Measurements from ENCODE around the gene STXBP1. TPM values are rescaled to one million over a fixed set of nuclear protein-coding genes. Genes with fewer than 3 reads are reported as not detected.

STXBP1 gene
- total RNA-seq, 1 experiment from 2014 or later = 40.6 TPM

DNA sequence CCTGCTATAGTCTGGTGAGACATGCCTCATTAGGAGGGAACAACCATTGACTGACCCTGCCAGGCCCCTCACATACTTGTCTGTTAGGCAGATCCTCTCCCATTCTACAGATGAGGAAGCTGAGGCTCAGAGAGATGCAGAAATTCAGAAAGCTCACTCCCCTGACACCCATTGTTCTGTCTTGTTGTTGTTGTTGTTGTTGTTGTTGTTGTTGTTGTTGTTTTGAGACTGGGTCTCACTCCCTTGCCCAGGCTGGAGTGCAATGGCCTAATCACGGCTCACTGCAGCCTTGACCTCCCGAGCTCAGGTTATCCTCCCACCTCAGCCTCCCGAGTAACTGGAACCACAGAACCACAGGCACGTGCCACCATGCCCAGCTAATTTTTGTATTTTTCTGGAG lies 81.6 kb downstream of the STXBP1 start:
- no peak for DNase-seq (ENCODE audit: low read depth, low spot score)
- H3K27ac ChIP-seq (ENCODE audit: low read depth, low read length) = no peak overlapping the region
- H3K4me2 ChIP-seq (ENCODE audit: low read length) = no peak overlapping the region
- H3K36me3 ChIP-seq (ENCODE audit: control insufficient read depth in 1 of 2, insufficient read depth in 2 of 2, low read length in 2 of 2) = 0 out of 4 replicates have a peak, but pooled peaks cover 0 to 4% of the 10 kb centered on the region in 2 experiments
- H3K9ac ChIP-seq (ENCODE audit: low read length) = no peak overlapping the region
- H3K9me3 ChIP-seq (ENCODE audit: control insufficient read depth in 1 of 2, insufficient read depth in 1 of 2, low read depth in 1 of 2, low read length in 2 of 2) = no peaks in the 10 kb centered on the region
- ATAC-seq = no peak
- intact Hi-C loops (cut with micrococcal nuclease) = no loop called here
- peaks cover 3 to 6% of the 10 kb centered on the region in 2 experiments; a peak in 2 of 4 replicates for H3K4me1 ChIP-seq (ENCODE audit: control insufficient read depth in 1 of 2, insufficient read depth in 2 of 2, low read length in 2 of 2)
- no peaks in the 10 kb centered on the region for H3K9me2 ChIP-seq (ENCODE audit: insufficient read depth)
- no peak for TF ChIP-seq ZNF274 (IDR thresholded peaks at IDR 0.05; ENCODE audit: low read depth, low read length)
- no peak for TF ChIP-seq ELF1 (IDR thresholded peaks at IDR 0.05; ENCODE audit: borderline replicate concordance, low read depth)
- no peak for TF ChIP-seq SP1 (IDR thresholded peaks at IDR 0.05; ENCODE audit: low read depth)
- H3K27me3 ChIP-seq (ENCODE audit: insufficient read depth, low read length) = no peaks in the 10 kb centered on the region
- BruUV-seq (replicated peaks) = no TSS peak
- POLR2A ChIA-PET = no interaction called here
- CTCF ChIA-PET = no interaction called here
- no peak overlapping the region for H2AFZ ChIP-seq (ENCODE audit: low read depth, low read length, poor library complexity, severe bottlenecking)
- RAD21 ChIA-PET (ENCODE audit: low non-redundant PET in 1 of 2, low total read pairs in 2 of 2, uncharacterized antibody in 2 of 2, unreplicated experiment in 2 of 2) = no interaction called here
- no peaks in the 10 kb centered on the region for H3K79me2 ChIP-seq (ENCODE audit: insufficient read depth, low read length)
- H3K4me3 ChIP-seq (replicated peaks in 1 of 2; ENCODE audit: low read depth in 1 of 2, low read length in 2 of 2) = no peak overlapping the region
- H4K20me1 ChIP-seq (ENCODE audit: insufficient read depth) = no peaks in the 10 kb centered on the region

DNA sequence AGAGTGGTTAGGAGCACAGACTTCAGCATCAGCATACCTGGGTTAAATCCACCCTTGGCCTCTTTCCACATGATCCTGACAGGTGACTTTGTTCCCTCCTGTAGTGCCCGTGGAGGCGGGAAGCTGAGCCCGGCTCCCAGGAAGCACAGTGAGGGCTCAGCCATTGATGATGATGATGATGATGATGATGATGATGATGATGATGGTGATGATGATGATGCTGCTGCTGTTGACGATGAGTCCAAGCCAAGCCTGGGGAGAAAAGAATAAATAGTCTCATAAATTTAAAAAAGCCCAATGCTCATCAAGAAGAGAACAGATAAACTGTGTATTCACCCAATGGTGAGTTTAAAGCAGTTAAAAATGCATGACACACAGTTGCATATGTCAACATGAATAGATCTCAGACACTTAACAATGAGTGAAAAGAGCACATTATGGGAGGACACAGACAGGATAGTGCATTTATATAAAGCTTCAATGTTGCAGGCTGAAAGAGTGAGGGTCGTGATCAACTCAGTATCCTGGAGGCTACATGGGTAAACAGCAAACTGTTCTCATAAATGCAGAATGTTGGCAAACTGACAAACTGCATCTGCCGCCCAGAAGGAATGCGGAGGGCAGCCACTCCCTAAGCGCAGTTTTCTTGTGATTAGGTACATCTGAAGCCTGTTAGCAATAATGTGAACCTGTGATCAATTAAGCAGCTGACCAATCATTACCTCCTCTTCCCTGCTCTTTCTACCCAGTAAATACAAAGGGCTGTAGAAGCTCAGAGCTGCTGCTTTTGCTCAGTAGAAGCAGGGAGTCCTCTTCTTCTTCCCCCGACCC lies 83.0 kb downstream of the STXBP1 start:
- Histone ChIP-seq H4K20me1 (ENCODE audit: insufficient read depth) (no peaks in the 10 kb centered on the region), H2AFZ (ENCODE audit: low read depth, low read length, poor library complexity, severe bottlenecking) (no peak overlapping the region), H3K27ac (ENCODE audit: low read depth, low read length) (no peak overlapping the region), H3K36me3 (ENCODE audit: control insufficient read depth in 1 of 2, insufficient read depth in 2 of 2, low read length in 2 of 2) (0 out of 4 replicates have a peak, but pooled peaks cover 0 to 4% of the 10 kb centered on the region in 2 experiments), H3K4me2 (ENCODE audit: low read length) (no peak overlapping the region), H3K4me1 (ENCODE audit: control insufficient read depth in 1 of 2, insufficient read depth in 2 of 2, low read length in 2 of 2) (peaks cover 9 to 19% of the 10 kb centered on the region in 2 experiments), H3K27me3 (ENCODE audit: insufficient read depth, low read length) (no peaks in the 10 kb centered on the region), H3K4me3 (replicated peaks in 1 of 2; ENCODE audit: low read depth in 1 of 2, low read length in 2 of 2) (no peak overlapping the region), H3K9me3 (ENCODE audit: control insufficient read depth in 1 of 2, insufficient read depth in 1 of 2, low read depth in 1 of 2, low read length in 2 of 2) (no peaks in the 10 kb centered on the region), H3K9ac (ENCODE audit: low read length) (no peak overlapping the region), H3K9me2 (ENCODE audit: insufficient read depth) (no peaks in the 10 kb centered on the region), H3K79me2 (ENCODE audit: insufficient read depth, low read length) (no peaks in the 10 kb centered on the region)
- ChIA-PET POLR2A (no interaction called here), CTCF (no interaction called here), RAD21 (ENCODE audit: low non-redundant PET in 1 of 2, low total read pairs in 2 of 2, uncharacterized antibody in 2 of 2, unreplicated experiment in 2 of 2) (no interaction called here)
- TF ChIP-seq SIN3A (IDR thresholded peaks at IDR 0.05; ENCODE audit: low read depth) = 0 out of 2 replicates have a peak, but pooled peaks have one; percentile 15
- TF ChIP-seq, protein P1, sequence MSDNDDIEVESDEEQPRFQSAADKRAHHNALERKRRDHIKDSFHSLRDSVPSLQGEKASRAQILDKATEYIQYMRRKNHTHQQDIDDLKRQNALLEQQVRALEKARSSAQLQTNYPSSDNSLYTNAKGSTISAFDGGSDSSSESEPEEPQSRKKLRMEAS (IDR thresholded peaks at IDR 0.05) = no peak
- BruUV-seq (replicated peaks) = no TSS peak
- ATAC-seq (no peak), DNase-seq (ENCODE audit: low read depth, low spot score) (no peak)
- intact Hi-C loops (cut with micrococcal nuclease) = no loop called here
